GM21515 (cell line): ENCODE data around the gene RPUSD2.

Experiments used
- ATAC-seq: cut with Tn5 transposase; IDR thresholded peaks from one replicate; pipeline ENCODE4 v1.9.1; 2021; ENCODE audit not compliant: unreplicated experiment

RPUSD2 gene

GRCh38 chr15:40618906-40619305, 49.8 kb downstream of the RPUSD2 start:
- ATAC-seq, result no peak

- ATAC-seq, result no peak
Measured at GRCh38 chr15:40623361-40623760, 54.3 kb downstream of the RPUSD2 start.
